ENCODE measurements around the gene OR9A2.
"Not testable (repeated sequence)": the region's sequence is repeated elsewhere in the genome, so short reads cannot be mapped to it uniquely, and the experiment has no call there.

Gene OR9A2

GRCh38 chr7:143018931-143019330 is 8.0 kb downstream of the OR9A2 start:
- DNase-seq (ENCODE audit: low read depth), result peak; percentile 10

DNA sequence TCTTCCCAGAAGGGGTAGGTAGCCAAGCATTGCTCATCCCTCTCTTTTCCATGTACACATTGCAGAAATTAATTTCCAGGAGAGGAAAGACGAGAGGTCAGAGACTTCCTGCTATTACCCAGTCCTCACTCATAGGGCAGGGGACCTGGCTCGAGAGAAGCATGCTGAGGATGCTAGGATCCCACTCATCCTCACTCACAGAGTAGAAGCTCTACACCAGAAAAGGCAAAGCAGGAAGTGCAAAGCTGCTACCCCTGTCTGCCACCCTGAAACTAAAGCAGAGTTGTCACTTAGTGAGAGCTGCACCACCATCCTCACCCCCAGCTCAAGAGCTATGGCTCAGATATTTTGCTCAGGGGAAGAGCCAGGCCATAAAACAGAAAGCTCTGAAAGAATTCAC is 9.9 kb downstream of the OR9A2 start:
- peak; percentile 18 for DNase-seq (ENCODE audit: low read depth)

GRCh38 chr7:143015926-143016490 is 10.9 kb downstream of the OR9A2 start:
- peak; percentile 86 for DNase-seq (ENCODE audit: low read depth)

- DNase-seq (ENCODE audit: low read depth), result no peak
These were observed 11.8 kb downstream of the OR9A2 start for GRCh38 chr7:143015084-143015483.

- DNase-seq (ENCODE audit: low read depth), result peak; percentile 94
These were observed 13.0 kb downstream of the OR9A2 start for GRCh38 chr7:143013893-143014292.

GRCh38 chr7:143013473-143013872 is 13.5 kb downstream of the OR9A2 start:
- DNase-seq (ENCODE audit: low read depth), result no peak

- no peak for DNase-seq (ENCODE audit: low read depth)
These were observed 14.5 kb downstream of the OR9A2 start for GRCh38 chr7:143012409-143012808.

GRCh38 chr7:143012001-143012400 is 14.9 kb downstream of the OR9A2 start:
- no peak for DNase-seq (ENCODE audit: low read depth)

- peak; percentile 73 for DNase-seq (ENCODE audit: low read depth)
These were observed 18.7 kb downstream of the OR9A2 start for GRCh38 chr7:143008007-143008901.

- DNase-seq (ENCODE audit: low read depth), result peak; percentile 44
These were observed 21.2 kb downstream of the OR9A2 start for GRCh38 chr7:143005632-143006260.

- DNase-seq (ENCODE audit: low read depth), result peak; percentile 56
These were observed 23.4 kb downstream of the OR9A2 start for GRCh38 chr7:143003393-143004051.

- no peak for DNase-seq (ENCODE audit: low read depth)
These were observed 24.0 kb downstream of the OR9A2 start for GRCh38 chr7:143002898-143003297.

DNA sequence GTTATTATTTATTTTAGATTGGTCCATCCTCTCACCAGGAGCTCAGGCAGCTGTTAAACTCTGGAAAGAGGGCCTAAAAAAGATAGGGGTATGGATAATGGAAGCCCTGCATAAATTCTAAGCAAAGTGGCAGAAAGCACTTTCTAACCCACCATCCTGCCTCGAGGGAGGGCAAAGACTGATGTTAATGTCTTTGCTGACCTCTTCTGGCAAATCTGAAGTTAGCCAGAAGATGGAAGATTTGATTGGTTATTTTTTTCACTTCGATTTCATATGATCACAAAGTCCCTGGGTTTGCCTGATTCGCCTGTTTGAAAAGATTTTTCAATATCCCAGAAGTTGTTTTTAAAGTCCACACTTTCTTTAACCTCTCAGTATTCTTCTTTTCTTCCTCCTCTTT is 24.8 kb downstream of the OR9A2 start:
- DNase-seq (ENCODE audit: low read depth), result peak; percentile 32

DNA sequence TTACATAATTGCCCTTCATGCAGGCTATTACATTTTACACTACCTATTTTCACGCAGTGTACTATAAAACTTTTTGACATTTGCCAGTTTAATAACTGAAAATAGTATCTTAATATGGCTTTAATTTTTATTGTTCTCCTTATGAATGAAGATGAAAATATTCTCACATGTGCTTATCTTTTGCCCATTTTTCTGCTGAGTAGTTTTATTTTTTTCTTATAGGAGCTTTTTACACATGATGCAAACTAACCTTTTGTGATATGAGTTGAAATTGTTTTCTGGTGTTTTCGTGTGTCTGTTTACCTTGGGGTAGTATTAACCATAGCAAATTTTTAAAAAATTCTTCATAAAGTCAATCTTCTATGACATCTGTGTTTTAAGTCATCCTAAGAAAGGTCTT is 26.3 kb downstream of the OR9A2 start:
- DNase-seq (ENCODE audit: low read depth), result no peak

DNA sequence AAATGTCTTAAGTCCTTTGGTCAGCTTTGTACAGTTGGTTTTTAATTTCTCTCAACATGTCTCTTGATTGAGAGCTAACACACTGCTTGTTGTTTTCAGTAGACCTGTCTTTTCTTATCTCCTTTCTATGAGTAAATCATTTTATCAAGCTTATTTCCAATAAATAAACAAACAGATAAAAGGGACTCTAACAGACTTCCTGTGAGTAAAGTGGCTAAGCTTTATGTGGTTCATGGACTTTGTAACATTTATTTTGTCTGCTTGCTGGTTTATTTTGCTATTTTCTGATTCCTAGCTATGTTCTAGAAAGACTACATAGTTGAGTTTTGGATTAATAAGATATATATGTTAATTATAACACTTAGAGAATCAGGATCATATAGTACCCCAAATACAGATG is 27.1 kb downstream of the OR9A2 start:
- no peak for DNase-seq (ENCODE audit: low read depth)

DNA sequence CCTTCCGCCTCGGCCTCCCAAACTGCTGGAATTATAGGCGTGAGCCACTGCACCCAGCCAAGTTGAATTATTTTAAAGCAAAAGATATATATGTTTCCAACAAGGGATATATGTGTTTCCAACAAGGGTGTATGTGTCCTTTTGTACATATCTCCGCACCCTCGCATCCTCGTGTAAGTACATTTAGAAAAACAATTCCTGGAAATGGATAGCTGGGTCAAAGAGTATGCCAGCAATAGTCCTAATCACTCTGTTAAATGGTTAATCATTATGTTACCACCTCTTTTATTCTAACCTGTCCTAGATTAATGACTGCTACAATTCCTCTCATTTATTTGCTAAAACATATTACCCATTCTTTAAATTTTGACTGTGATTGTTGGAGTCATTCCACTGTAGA is 28.0 kb downstream of the OR9A2 start:
- DNase-seq (ENCODE audit: low read depth), result no peak

GRCh38 chr7:142997456-142997989 is 29.4 kb downstream of the OR9A2 start:
- no peak for DNase-seq (ENCODE audit: low read depth)

DNA sequence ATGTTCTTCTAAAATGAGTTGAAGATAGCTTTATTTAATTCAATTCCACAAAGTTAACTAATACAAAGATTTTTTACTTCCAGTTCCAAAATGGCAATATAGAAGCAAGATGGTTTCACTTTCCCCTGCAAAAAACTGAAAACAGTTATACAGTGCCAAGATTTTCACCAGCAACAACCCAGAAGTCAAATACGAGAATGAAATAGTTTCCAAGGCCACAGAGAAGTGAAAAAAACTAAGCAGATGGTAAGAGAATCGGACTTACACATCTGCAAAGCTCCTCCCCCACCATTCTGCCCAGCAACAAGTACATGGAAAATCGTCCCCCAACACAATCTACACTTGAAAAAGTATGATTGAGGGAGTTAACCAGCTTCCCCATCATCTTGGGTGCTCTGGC is 34.5 kb downstream of the OR9A2 start:
- DNase-seq (ENCODE audit: low read depth), result peak; percentile 4

DNA sequence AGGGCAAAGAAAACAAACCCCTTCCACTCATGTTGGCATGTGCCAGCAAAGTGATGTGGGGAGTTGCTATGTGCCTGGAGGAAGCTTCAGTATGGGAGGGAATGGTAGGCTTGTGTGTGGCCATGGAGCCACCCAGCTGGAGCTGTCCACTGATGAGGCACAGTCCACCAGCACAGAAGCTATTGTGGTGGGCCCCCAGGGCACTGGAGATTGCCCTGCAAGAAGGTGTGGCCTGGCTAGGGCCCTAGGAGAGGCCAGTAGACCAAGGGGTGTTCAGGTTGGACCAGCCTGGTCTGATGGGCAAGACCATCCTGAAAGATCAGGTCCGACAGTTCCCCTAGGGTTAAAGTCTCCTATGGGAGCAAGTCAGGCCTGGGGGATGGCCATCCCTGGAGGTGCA is 42.6 kb downstream of the OR9A2 start:
- no peak for DNase-seq (ENCODE audit: low read depth)

GRCh38 chr7:142983825-142984224 is 43.1 kb downstream of the OR9A2 start:
- no peak for DNase-seq (ENCODE audit: low read depth)

- not testable (repeated sequence) for DNase-seq (ENCODE audit: low read depth)
These were observed 48.5 kb downstream of the OR9A2 start for GRCh38 chr7:142978402-142978801.
